GM19099 (cell line): ENCODE data around the gene SPINK8.

Experiments
- POLR2A ChIP-seq: IDR thresholded peaks from 3 replicates; pipeline ENCODE4 v1.6.1; 2011; ENCODE audit warnings: low read depth; ENCODE audit not compliant: insufficient read length; ENCODE audit errors: extremely low read depth

The SPINK8 gene

DNA sequence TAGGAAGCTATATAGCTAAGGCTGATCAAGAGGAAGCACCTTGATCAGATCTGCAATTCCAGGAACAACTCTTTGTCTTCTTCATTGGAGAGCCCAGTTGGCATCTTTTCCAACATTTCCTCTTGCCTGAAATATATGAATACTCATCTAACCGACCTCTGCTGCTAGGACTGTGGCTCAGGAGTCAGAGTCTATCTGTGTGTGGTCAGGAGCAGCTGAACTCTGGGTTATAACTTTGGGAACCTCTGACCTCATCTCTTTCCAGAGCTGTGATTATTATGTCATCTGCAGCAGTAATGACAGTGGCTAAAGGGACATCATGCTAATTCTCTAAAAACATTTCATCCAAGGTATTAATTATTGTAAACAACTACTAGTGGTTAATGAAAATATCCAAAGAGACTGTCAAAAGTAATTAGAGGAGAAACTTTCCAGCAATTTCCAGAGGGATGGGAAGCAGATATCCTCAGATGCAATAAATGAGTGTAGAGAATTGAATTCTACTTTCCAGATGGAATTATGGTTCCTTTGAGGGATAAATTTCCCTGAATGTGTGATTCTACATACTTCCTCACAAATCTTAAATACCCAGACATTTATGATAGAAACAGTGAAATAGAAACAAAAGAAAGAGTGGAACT lies 11.5 kb upstream of the SPINK8 start:
- no peak for TF ChIP-seq POLR2A

DNA sequence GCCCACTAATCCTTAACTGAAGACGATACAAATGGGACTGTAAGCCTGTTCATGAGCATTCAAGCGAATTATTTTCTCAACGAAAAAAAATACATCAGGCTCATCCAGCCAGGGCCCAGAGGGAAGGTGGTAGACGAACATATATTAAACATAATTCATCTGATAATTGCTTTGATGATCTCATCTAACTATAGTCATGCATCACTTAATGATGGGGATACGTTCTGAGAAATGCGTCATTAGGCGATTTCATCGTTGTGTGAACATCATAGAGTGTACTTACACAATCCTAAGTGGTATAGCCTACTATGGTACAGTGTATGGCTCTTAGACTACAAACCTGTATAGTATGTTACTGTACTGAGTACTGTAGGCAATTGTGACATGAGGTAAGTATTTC lies 10.0 kb upstream of the SPINK8 start:
- no peak for TF ChIP-seq POLR2A

DNA sequence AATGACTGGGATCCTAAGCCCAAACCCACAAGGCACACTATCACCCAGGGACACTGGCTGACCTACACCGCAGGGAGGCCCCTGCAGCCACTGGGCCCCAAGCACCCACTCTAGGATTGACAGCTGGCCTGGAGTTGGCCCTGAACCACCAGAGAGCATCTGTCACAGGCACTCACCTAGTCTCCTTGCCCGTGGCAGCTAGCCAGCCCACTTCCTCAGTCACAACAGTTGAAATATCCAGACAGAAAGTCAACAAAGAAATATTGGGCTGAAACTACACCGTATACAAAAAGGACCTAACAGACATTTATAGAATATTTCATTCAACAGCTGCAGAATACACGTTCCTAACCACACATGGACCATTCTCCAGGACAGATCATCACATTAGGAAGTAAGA lies 5.2 kb upstream of the SPINK8 start:
- no peak for TF ChIP-seq POLR2A

DNA sequence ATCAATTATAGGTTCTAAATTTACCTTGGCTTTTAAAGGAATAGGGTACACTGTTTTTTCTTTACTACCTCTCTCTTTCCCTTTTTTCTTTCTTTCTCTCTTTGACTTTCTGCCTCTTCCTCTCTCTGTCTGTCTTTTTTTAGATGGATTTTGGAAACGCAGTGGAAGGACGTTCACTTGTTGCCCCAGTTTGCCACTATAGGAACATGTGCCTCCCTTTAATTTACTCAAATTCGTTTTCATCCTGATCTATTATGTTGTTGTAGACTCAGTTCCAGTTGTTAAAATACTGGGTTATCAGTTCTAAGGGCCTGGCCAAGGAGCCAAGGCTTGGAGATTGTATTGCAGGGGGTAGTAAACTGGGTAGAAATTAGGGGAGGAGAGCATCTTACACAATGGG lies 1.1 kb upstream of the SPINK8 start:
- no peak for TF ChIP-seq POLR2A

DNA sequence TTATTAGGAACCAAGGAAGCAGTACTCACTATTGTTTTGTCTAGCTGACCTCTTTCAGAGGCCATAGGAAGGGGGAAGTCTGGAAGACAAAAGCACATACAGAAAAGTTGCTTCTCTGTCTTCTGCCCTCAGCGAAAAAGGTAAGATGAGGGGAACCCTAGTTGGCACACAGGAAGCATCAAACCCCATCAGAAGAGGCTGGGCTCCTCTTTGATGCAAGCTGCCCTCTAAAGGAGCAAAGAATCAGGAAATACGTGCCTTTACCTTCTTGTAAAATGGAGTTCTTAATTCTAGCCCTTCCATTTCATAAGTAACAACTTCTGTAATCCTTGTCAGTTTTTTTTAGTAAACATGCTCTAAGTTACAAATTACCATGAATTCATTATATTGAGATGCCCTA lies 12.5 kb downstream of the SPINK8 start:
- TF ChIP-seq POLR2A: no peak

DNA sequence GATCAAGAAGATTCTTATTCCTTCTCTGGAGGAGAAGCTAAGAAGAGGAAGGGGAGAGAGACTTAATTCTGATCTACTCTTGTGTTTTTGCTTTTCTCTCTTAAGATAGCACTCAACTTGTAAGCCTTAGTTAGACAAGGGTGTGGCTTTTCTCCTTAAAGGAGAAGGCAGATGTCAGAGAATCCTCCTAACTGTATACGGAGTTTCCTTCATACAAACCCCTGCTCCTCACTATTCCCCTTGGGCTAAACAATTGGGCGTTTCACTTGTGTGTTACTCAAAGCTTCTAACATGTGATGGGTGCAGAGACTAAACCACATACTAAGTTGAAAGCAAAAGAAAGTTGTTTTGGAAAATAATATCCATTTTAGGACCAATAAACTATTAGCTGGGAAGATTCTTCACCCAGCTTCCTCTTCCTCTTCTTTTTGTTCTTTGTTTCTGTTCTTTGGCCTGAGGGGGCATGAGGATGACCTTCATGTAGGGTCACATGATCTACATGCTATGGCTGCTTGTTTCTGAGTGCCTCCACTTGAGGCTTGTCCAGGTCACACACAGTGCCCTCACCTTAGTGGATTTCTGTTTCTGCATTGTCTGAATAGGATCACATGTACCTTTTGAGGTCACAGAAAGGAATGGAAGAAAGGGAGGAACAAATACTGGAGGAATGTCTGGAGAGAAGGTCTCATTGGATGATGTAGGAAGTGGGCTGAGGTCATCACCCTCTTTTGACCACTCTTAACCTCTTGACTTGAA lies 14.6 kb downstream of the SPINK8 start:
- no peak for TF ChIP-seq POLR2A

DNA sequence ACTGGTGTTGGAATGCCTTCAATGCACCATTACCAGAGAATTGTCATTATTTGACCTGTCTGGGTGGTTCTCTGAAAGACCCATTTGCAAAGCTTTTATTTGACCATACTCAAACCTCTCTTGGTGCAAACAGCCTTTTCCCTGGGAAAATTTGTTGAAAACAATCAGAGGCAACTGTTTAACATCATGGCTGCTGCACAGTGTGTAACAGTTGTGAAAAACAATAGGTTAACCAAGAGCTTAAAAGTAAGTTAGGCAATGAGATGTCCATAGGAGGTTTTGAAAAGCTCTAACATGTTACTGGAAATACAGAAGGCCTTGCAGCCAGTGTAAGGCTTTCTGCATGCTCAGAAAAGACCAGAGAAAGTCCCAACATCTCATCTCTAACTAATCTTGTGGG lies 18.9 kb downstream of the SPINK8 start:
- no peak for TF ChIP-seq POLR2A

DNA sequence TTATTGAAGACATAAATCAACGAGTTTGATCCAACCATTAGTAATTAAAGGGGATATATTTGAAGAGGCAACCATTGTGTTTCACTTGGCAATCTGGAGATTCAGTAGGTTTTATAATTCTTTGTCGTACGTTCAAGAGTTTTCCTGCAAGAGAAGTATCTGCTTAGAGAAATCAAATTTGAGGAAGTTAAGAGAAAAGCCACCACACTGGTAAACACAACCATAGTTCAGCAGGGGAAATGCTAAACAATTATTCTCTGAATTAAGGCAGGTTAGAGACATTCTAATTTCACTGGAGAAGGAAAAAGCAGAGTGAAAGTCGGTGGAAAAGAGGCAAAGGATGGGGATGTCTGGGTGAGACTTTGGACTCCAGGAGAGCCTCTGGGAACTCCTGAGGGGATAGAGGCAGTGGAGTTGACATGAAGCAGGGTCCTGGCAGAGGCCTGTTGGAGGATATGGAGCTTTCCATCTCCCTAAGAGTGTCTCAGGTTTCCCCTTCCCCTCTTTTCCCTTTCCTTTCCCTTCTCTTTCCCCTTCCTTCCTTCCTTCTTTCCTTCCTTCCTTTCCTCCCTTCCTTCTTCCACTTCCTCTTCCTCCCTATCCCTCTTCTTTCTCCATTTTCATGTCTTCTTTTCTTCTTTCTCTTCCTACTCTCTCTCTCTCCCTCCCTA lies 26.5 kb downstream of the SPINK8 start:
- TF ChIP-seq POLR2A: no peak

DNA sequence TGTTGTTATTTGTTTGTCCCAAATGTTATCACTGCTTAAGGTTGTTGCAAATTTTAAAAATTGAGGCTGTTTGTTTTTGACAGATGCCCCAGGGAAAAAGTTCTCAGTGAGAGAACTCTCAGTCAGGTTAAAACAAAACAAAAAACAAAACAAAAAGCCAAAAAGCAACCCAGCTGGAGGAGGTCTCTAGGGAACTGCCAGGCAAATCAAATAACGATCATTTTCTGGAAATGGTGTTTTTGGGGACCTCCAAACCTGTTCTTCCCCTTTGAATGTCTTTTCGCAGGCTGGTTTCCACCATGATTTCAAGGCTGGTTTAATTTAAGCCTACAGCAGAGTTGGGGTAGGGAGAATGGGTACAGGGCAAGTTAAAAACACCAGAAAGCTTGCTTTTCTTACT lies 27.2 kb downstream of the SPINK8 start:
- no peak for TF ChIP-seq POLR2A

DNA sequence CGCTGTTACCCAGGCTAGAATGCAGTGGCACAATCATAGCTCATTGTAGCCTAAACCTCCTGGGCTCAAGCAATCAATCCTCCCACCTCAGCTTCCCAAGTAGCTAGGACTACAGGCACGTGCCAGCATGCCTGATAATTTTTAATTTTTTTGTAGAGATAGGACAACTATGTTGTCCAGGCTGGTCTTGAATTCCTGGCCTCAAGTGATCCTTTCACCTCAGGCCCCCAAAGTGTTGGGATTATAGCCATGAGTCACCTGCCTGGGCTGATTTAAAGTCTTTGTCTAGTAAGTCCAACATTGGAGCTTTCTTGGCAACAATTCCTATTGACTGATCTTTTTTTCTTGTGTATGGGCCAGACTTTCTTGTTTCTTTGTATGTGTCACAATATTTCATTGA lies 28.1 kb downstream of the SPINK8 start:
- TF ChIP-seq POLR2A: no peak

DNA sequence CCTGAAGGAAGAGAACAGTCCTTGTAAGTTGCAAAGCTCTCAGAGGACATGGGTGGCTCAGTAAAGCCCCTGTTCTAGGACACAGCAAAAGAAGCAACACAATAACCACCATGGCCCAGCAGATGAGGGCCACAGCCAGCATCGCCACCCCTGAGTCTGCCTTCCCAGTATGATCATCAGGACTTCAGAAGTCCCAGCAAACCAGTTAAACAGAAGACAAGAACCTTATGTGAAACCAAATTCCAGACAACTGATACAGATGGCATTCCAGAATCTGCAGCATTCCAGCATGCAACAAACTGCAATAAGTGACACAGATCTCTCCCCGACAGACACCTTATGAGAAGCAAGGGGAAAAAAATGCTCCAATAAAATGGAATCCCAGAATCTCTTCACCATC lies 30.4 kb downstream of the SPINK8 start:
- TF ChIP-seq POLR2A: no peak

DNA sequence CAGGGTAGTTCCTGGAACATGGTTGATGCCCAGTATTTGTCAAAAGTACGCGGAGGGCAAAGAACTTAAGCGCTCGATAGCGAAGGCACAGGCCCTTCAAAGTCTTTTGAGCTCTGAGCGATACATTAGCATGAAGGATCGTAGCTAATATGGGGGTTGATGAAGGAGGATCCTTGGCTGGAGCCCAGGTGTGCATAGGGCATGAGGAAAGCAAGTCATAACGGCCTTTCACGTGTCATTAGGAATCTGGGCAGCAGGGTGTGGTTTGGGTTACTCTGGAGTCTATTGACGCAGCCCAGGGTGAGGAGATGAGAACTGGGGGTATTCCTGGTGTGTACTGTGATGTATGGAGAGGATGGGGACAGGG lies 31.7 kb downstream of the SPINK8 start:
- TF ChIP-seq POLR2A: no peak

DNA sequence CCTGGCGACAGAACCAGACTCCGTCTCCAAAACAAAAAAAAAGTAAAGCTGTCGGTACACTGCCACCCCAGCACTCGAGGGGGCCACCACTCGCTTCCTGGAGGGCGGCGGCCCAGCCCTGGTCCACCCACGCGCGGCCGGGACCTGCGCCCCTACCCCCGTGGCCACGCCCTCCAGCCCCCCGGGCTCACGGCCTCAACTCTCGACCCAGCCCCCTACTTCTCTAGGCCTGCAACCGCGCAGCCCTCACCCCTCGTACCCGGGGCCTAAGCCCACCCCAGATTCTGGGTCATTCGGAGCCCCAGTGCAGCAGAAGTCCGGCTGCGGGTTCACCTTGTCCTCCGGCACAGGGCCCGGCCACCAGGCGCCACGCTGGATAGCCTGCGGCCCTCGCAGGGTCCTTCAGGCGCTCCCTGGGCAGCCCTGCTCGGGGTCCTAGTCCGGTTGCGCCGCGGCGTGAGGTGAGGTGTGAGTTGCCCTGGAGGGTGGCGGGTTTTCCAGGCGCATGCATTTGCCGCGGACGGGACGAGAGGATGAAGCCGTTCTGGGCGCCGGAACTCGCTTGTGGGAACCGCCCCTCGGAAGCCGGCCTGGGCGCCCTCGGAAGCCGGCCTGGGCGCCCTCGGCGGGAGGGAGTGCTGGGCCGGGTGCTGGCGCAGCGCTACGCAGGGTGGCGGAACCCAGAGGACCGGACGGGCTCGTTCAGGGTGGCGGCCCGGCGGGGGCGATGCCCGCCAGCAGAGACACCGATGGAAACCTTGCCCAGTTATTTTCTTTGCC lies 32.3 kb downstream of the SPINK8 start, which contains the start of gene NME6:
NME6 (minus strand) TSS at position 348 of the 780 bp plus-strand sequence.
- TF ChIP-seq POLR2A: peak; percentile 89

DNA sequence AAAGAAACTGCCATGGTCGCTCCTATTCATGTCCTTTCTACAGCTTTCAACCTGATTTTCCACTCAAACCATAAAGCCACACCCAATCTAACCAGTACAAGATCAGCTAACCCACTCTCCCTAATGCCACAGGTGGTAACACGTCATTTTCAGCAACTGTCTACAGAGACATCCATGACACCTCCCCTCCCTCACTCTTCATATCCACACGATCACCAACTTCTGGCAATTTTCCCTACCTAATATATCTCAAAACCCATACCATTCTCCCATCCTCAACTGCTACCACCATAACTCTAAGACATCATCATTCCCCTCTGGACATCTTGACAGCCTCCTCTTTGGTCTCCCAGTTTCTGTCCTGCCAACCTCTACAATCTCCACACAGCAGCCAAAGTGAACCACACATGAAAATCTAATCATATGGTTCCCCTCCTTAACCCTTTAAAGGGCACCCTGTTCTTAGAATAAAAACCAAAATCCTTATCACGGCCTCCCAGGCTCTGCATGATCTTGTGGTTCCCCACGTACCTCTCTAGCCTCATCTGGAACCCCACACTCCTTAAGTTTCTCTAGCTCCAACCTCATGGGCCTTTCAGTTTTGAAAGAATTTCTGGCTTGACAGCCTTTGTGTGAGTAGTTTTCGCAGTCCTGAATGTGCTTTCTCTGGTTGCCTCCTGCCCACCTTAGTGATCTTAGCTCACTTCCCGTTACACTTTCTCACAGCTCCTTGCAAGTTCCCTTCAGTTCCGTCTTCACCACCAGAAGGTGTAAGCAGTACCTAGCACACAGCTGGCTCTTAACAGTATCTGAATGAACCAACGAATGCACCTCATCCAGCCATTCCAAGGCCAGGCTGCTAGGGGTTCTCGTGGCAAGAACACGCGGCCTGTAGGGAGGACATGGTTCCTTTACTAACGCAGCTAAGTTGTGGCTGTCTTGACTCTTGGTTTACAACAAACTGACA lies 33.4 kb downstream of the SPINK8 start:
- TF ChIP-seq POLR2A: peak; percentile 77
